NCI-H510A (cell line): ENCODE data around the gene MAK.
"Not testable (repeated sequence)": the region's sequence is repeated elsewhere in the genome, so short reads cannot be mapped to it uniquely, and the experiment has no call there.

Experiments
- DNase-seq: peaks from one replicate; lab custom pipeline; 2025; lab: John Stamatoyannopoulos, UW

MAK gene

GRCh38 chr6:10837995-10838793, at the start of gene MAK:
Gene MAK, minus strand, starts transcription at chr6:10838539. Its CDS starts 7,891 bp downstream, at chr6:10830648.
- DNase-seq: peak; percentile 70

DNA sequence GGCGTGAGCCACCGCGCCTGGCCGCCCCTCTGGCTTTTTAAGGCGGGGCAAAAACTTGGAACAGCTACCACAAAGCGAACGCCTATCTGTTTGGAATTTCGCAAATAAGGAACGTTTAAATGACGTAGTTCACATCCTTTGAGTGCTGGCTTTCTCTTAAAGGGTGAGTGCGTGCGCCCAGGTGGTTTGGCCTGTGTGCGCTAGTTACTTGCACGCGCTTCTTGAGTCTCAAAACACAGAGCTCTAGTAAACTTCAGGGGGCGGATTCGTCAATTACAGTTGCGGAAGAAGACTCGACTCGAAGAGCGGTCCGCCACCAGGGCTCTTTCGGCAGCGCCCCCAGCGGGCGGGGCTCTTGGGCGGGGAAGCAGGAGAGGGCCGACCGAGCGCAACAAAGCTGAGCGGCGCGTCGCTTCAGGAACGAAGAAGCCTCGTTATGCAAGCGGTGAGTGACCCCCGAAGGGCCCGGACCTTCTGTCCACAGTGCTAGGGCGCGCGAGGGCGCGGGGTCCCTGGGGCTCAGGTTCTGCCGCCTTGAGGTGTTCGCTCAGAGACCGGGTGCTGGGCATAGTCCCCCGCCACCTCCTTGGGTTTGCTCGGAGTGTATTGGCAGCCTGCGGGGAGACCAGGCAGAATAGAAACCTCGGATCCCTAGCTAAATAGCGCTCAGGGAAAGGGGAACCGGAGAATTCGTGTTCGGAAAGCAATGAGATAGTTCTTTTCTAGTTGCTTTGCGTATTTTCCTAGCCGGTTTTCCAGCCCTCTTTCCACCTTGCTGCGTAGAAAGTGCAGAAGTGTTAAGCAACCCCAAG, 48.6 kb upstream of the MAK start, which contains the start of gene SYCP2L:
Gene SYCP2L, plus strand, starts transcription at position 362 of the 812 bp plus-strand sequence. Its CDS starts 75 bp downstream, at position 437.
- no peak for DNase-seq

GRCh38 chr6:10886365-10886690, 48.0 kb upstream of the MAK start:
- not testable (repeated sequence) for DNase-seq

DNA sequence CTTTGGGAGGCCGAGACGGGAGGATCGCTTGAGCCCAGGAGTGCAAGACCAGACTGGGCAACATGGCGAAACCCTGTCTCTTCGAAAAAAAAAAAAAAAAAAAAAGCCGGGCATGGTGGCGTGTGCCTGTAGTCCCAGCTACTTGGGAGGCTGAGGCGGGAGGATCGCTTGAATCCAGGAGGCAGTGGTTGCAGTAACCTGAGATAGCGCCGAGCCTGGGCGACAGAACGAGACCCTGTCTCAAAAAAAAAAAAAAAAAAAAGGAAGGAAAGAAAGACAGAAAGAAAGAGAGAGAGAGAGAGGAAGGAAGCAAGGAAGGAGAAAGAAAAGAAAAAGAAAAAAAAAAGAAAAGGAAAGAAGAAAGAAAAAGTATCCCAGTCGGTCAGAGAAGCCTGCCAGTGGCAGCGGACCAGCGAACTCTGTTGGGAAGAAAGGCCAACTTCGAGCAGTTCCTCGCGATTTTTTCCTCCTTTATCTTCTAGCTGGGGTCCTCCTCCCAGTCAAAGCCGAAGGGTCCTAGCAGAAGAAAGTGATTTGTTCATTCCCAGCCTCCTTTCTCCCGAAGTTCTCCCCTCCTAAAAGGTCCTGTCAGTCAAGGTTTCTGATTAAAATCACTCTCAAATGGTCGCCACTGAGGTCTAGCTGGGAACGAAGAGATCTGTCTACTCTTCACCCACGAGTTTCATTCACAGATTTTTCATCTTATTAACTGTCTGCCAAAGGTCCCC, 46.1 kb upstream of the MAK start:
- DNase-seq: no peak

DNA sequence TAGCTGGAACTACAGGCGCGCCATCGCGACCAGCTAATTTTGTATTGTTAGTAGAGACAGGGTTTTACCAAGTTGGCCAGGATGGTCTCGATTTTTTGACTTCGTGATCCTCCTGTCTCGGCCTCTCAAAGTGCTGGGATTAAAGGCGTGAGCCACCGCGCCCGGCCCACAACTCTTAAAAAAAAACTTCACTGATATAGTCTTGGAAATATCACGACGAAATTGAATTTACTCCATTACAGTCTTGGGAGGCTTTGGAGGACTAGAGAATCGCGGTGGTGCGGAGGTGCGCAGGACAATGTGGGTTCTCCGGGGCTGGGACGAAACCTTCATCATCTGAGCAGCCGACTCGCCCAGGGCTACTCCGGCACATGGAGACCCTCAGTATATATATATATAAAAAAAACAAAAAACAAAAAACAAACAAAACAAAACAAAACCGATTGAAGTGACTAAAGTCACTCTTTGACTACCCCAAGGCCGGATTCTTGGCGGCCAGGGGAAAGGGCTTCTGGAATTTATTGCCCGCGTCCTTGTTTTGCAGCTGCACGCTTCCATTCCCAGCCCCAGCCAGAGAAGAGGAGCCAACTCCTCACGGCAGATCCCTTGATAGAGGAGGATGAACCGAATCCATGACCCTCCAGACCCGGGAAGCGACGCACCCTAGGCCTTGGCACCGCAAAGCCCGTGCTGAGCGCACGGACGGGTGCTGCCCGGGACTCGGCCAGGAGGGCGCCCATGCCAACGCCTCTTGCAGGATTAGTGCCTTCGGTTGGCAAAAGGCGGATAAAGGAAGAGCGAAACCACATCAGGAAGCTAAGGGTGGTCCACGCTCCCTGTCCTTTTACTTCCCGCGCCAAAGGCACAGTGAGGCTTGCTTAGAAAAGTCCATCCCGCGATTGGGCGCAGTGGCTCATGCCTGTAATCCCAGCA, 45.2 kb upstream of the MAK start:
- no peak for DNase-seq

DNA sequence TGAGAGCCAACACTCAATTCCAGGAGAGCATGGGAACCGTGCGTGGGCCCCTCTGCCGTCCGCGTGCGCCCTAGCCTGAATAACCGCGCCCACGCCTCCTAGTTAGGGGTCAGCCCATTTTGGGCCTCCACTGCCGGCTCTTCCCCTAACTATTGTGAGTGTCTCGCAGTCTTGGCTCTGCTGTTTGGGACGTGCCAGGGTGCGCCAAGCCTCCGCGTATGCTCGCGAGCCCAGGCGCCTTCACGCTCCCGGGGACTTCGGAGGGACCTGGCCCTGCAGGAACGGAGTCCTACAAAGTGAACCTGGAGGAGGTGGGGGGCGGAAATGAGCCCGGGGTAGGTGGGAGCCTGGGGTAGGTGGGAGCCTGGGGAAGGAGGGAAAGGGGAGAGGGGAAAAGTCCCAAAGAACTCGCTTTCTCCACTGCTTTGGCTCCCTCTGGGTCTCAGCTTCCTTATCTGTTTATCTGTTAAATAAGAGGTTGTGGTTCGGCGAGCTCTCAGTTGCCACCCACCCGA, 44.4 kb upstream of the MAK start:
- DNase-seq: no peak

DNA sequence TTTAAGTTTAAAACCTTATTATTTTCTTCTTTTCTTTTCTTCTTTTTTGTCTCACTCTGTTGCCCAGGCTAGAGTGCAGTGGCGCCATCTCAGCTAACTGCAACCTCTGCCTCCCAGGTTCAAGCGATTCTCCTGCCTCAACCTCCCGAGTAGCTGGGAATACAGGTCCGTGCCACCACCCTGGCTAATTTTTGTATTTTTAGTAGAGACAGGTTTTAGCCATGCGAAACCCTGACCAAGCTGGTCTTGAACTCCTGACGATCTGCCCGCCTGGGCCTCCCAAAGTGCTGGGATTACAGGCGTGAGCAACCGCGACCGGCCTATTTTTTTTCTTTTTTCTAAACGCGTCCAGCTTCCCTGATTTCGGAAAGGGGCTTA, 43.9 kb upstream of the MAK start:
- DNase-seq: not testable (repeated sequence)

GRCh38 chr6:10880366-10880765, 42.0 kb upstream of the MAK start:
- no peak for DNase-seq

- DNase-seq: no peak
Observed at GRCh38 chr6:10877871-10878270, 39.5 kb upstream of the MAK start.

DNA sequence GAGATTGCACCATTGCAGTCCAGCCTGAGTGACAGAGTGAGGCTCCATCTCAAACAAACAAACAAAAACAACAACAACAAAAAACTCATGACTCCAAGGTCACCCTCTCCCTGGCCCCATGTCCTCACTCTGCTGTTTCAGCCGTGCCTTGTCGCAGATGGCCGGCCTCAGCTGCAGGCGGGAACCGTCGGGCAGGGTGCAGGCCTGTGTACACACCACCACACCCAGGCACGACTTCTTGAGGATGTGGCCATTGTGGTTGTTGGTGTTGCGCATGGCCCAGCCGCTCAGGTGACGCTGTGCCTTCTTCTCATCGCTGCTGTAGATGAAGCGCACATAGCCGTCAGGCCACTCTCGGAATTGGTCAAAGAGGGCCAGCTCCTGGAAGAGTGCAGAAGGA, 38.7 kb upstream of the MAK start:
- no peak for DNase-seq

GRCh38 chr6:10875026-10875425, 36.7 kb upstream of the MAK start:
- DNase-seq: no peak

- no peak for DNase-seq
Observed at GRCh38 chr6:10874207-10874606, 35.9 kb upstream of the MAK start.

DNA sequence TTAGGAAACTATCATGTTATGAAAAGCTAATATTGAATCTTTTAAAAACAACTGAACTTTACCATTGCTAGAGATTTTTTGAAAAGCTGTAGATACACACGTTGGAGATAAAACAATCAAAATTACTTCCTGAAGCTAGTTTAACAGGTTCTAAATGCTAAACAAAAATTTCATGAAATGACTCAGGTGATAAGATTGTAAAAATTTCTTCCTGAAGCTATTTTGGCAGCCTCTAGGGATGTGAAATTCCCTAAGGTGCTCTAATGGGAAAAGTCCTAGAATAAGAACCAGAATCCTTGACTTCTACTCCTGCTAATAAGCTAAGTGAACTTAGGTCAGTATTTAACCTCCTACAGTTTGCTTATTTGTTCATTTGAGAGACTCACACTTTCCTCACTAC, 35.0 kb upstream of the MAK start:
- no peak for DNase-seq

DNA sequence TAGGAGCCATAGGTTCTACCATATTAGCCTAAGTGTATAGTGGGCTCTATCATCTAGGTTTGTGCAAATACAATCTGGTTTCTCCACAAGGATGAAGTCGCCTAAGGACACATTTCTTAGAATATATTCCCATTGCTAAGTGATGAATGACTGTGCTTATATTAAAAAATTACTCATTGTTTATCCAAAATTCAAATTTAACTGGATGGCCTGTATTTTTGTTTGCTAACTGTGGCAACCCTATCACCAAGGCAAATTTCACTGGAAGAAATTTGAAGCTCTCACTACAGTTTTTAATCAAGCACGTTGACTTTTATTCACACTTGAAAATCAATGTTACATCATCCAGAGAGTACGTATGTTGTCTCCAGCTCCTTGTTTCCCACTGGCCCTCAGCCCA, 29.6 kb upstream of the MAK start:
- no peak for DNase-seq

- DNase-seq: not testable (repeated sequence)
Observed at GRCh38 chr6:10866709-10867108, 28.4 kb upstream of the MAK start.

DNA sequence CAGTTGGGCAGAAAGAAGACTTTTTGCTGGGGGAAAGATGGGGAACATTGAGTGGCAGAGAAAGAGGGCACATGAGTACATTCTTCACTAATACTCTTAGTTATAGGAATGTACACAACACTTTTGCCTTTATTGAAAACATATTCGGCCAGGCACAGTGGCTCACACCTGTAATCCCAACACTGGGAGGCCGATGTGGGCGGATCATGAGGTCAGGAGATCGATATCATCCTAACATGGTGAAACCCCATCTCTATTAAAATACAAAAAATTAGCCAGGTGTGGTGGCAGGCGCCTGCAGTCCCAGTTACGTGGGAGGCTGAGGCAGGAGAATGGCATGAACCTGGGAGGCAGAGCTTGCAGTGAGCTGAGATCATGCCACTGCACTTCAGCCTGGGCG, 24.7 kb upstream of the MAK start:
- DNase-seq: not testable (repeated sequence)

- no peak for DNase-seq
Observed at GRCh38 chr6:10862361-10862760, 24.0 kb upstream of the MAK start.

- DNase-seq: no peak
Observed at GRCh38 chr6:10861086-10861485, 22.7 kb upstream of the MAK start.

DNA sequence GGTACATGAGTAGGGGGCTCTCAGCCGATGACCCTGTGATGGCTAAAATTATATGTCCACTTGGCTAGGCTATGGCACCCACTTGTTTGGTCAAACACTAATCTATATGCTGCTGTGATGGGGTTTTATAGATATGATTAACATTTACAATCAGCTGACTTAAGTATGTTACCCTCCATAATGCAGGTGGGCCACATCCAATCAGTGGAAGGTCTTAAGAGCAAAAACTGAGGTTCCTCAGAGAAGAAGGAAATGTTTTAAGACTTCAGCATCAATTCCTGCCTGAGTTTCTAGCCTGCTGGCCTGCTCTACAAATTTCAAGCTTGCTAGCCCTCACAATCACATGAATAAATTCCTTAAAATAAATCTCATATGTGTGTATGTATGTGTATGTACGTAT, 18.9 kb upstream of the MAK start:
- DNase-seq: no peak

- no peak for DNase-seq
Observed at GRCh38 chr6:10854922-10855632, 16.7 kb upstream of the MAK start.

DNA sequence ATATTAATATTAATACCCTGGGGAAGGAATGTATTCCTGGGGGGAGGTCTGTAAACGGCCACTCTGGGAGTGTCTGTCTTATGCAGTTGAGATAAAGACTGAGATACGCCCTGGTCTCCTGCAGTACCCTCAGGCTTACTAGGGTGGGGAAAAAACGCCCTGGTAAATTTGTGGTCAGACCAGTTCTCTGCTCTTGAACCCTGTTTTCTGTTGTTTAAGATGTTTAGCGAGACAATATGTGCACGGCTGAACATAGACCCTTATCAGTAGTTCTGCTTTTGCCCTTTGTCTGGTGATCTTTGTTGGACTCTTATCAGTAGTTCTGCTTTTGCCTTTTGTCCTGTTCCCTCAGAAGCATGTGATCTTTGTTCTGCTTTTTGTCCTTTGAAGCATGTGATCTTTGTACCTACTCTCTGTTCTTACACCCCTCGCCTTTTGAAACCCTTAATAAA, 15.5 kb upstream of the MAK start:
- DNase-seq: not testable (repeated sequence)
